ENCODE results near the gene CHD5.

- TF ChIP-seq CTCF (IDR thresholded peaks at IDR 0.05 in 4 of 5, conservative IDR thresholded peaks at IDR 0.05 in 1 of 5) (no peak), POLR2A (IDR thresholded peaks at IDR 0.05) (no peak)
These were observed 21.9 kb downstream of the CHD5 start for GRCh38 chr1:6158181-6158580.

Measured in gastrocnemius medialis (tissue), 4 donors.